ENCODE results near the gene MAPK7.

The MAPK7 gene

DNA sequence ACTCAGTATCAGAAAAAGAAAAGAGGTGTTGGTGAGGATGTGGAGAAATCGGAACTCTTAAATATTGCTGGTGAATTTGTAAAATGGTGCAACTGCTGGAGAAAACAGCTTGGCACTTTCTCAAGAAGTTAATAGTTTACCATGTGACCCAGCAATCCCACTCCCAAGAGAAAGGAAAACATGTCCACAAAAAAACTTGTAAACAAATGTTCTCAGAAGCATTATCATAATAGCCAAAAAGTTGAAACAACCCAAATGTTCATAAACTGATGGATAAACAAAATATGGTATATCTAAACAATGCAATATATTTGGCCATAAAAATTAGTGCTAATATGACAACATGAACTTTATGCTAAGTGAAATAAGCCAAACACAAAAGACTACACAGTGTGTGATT, 2.6 kb upstream of the MAPK7 start:
- no peak for TF ChIP-seq GATA3 (IDR thresholded peaks at IDR 0.05; ENCODE audit: low read depth, low read length)

DNA sequence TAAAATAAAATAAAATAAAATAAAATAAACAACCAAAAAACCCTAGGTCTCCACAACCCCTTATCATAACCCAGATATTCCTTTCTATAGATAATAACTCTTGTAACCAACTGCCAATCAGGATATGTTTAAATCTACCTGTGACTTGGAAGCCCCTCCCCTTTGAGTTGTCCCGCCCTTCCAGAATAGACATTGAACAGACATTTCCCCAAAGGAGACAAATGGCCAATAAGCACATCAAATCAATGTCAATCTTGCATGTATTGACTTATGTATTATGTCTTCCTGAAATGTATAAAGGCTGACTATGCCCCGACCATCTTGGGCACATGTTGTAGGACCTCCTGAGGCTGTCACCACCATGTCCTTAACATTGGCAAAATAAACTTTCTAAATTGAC, 1.5 kb upstream of the MAPK7 start:
- no peak for TF ChIP-seq GATA3 (IDR thresholded peaks at IDR 0.05; ENCODE audit: low read depth, low read length)
- no peak for TF ChIP-seq GATA2 (IDR thresholded peaks at IDR 0.05; ENCODE audit: low read depth, low read length)

DNA sequence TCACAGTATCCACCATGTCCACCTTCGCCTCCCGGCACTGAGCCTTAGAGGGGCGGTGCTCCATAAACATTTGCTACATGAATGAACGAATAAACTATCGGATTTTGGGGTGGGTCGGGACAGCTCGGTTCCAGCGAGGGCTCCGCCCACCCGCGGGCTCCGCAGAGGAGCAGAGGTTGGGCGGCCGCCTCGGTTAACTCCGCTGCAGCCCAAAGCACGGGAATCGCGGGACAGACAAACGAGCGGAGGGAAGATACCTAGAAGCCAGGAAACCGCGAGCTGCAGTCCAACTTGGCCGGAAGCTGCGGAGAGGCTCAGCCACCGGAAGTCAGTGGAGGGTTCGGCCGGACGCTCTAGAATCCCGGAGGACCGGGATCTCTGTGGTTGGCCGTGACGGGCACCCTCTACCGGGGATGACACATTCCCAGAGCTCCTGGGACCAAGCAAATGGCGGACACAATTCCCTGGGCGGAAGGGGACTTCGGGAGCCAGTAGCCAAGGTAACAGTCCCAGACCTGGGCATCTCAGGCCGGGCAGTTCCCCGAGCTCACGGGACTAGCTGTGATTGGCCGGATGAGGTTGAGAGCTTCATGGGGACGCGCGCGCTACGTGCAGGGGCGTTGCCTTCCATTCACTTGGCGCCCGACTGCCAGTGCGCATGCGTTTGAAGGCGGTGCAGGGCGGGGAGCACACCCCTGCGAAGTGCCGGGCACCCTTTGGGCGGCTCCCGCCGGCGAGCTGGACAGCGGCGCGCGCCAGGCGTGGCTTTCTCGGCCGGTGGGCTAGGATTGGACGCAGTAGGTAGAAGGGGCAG, 489 bp upstream of the MAPK7 start:
- no peak for TF ChIP-seq GATA3 (IDR thresholded peaks at IDR 0.05; ENCODE audit: low read depth, low read length)
- no peak for TF ChIP-seq GATA2 (IDR thresholded peaks at IDR 0.05; ENCODE audit: low read depth, low read length)

GRCh38 chr17:19379361-19380065, 1.2 kb downstream of the MAPK7 start:
- no peak for TF ChIP-seq GATA2 (IDR thresholded peaks at IDR 0.05; ENCODE audit: low read depth, low read length)
- TF ChIP-seq GATA3 (IDR thresholded peaks at IDR 0.05; ENCODE audit: low read depth, low read length) = no peak

DNA sequence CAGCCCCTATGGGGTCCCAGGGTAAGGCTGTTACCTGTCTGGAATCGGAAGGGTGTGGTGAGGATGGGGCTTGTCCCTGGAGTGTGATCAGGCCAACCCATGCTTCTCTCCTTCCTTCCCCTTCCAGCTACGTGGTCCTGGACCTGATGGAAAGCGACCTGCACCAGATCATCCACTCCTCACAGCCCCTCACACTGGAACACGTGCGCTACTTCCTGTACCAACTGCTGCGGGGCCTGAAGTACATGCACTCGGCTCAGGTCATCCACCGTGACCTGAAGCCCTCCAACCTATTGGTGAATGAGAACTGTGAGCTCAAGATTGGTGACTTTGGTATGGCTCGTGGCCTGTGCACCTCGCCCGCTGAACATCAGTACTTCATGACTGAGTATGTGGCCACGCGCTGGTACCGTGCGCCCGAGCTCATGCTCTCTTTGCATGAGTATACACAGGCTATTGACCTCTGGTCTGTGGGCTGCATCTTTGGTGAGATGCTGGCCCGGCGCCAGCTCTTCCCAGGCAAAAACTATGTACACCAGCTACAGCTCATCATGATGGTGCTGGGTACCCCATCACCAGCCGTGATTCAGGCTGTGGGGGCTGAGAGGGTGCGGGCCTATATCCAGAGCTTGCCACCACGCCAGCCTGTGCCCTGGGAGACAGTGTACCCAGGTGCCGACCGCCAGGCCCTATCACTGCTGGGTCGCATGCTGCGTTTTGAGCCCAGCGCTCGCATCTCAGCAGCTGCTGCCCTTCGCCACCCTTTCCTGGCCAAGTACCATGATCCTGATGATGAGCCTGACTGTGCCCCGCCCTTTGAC, 2.4 kb downstream of the MAPK7 start:
- TF ChIP-seq GATA2 (IDR thresholded peaks at IDR 0.05; ENCODE audit: low read depth, low read length) = no peak
- no peak for TF ChIP-seq GATA3 (IDR thresholded peaks at IDR 0.05; ENCODE audit: low read depth, low read length)

GRCh38 chr17:19381361-19381740, 3.1 kb downstream of the MAPK7 start:
- no peak for TF ChIP-seq GATA2 (IDR thresholded peaks at IDR 0.05; ENCODE audit: low read depth, low read length)
- TF ChIP-seq GATA3 (IDR thresholded peaks at IDR 0.05; ENCODE audit: low read depth, low read length) = no peak

- TF ChIP-seq GATA3 (IDR thresholded peaks at IDR 0.05; ENCODE audit: low read depth, low read length) (no peak), GATA2 (IDR thresholded peaks at IDR 0.05; ENCODE audit: low read depth, low read length) (no peak)
Observed at GRCh38 chr17:19381741-19382444, 3.6 kb downstream of the MAPK7 start.

- TF ChIP-seq GATA3 (IDR thresholded peaks at IDR 0.05; ENCODE audit: low read depth, low read length) = no peak
- no peak for TF ChIP-seq GATA2 (IDR thresholded peaks at IDR 0.05; ENCODE audit: low read depth, low read length)
Observed at GRCh38 chr17:19382531-19383444, 4.5 kb downstream of the MAPK7 start.

- TF ChIP-seq GATA2 (IDR thresholded peaks at IDR 0.05; ENCODE audit: low read depth, low read length) = no peak
- no peak for TF ChIP-seq GATA3 (IDR thresholded peaks at IDR 0.05; ENCODE audit: low read depth, low read length)
Observed at GRCh38 chr17:19383681-19384470, 5.6 kb downstream of the MAPK7 start.

GRCh38 chr17:19384723-19385391, 6.6 kb downstream of the MAPK7 start:
- TF ChIP-seq GATA3 (IDR thresholded peaks at IDR 0.05; ENCODE audit: low read depth, low read length) (no peak), GATA2 (IDR thresholded peaks at IDR 0.05; ENCODE audit: low read depth, low read length) (no peak)

DNA sequence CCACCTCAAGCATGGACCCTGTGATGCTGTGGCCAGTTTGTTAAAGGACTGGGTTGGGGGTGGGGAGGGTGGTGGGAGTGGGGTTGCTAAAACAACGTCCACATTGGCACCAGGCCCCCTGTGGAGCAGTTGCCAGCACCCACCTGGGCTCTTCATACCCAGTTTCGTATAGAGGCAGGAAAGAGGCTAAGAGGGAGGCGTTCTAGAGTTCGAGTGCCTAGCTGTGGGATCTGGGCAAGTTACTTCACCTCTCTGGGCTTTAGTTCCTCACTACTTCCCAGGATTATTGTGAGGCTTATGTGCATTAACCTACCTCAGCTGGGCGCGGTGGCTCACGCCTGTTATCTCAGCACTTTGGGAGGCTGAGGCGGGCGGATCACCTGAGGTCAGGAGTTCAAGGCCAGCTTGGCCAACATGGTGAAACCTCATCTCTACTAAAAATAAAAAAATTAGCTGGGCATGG, 7.3 kb downstream of the MAPK7 start:
- no peak for TF ChIP-seq GATA2 (IDR thresholded peaks at IDR 0.05; ENCODE audit: low read depth, low read length)
- no peak for TF ChIP-seq GATA3 (IDR thresholded peaks at IDR 0.05; ENCODE audit: low read depth, low read length)
